GM18858 (cell line): ENCODE results near the gene CDC45.

Experiments used
- ATAC-seq: cut with Tn5 transposase; IDR thresholded peaks from one replicate; pipeline ENCODE4 v1.9.1; 2021; ENCODE audit not compliant: unreplicated experiment

CDC45 gene

GRCh38 chr22:19466848-19467752 is 12.6 kb upstream of the CDC45 start:
- no peak for ATAC-seq

- ATAC-seq: no peak
Observed at GRCh38 chr22:19467912-19468311, 11.8 kb upstream of the CDC45 start.

DNA sequence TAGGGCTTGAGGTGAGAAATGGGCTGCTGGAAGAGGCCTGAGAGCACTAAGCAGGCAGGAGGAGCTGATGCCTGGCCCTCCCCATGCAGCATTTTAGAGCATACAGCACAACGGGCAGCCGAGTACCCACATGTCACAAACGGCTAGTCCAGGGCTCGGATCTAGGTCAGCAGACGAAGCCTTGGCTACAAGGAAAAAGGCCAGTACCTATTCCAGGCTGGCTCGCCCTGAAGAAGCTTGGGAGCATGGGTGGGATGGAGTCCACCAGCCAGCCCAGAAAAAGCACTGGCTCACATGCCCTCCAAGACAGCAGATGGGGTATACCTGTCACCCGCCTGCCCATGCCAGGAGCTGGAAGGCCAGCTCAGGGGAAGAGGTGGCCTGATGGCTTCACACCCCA is 10.3 kb upstream of the CDC45 start:
- no peak for ATAC-seq

- no peak for ATAC-seq
Observed at GRCh38 chr22:19470010-19470409, 9.7 kb upstream of the CDC45 start.

DNA sequence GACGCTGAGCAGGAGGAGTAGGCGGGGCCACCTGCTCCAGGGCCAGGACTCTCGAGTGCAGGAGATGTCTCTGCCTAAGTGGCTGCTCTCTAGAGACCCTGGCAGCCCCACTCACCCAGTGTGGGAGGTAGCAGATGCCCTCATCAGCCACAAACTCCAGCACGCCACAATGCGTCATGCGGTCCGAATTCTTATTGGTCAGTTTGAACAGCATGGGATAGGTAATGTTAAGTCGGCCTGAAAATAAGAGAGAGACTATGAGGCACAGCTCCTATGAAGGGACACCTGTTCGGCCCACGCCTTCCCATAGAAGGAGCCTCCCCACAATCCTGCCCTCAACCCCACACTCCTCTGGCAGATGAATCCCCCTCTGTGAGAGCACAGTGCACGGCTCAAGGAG is 8.1 kb upstream of the CDC45 start:
- no peak for ATAC-seq

- no peak for ATAC-seq
Observed at GRCh38 chr22:19472233-19472632, 7.5 kb upstream of the CDC45 start.

DNA sequence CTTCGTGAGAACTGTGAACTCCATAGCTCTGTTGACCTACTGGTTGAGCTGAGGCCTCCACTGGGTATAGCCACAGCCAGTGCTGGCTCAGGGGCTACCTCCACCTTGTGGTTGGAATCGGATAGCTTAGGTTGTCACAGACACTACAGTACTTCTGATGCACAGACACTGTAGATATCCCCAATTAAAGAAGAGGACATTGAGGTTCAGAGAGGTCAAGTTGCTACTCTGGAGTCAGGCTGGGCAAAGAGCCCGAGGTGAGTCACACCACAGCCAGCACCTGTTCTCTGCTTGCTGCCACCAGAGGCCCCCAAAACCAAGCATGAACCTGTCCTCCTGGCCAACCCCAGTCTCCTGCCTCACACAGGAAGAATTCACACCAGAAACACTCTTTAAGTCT is 6.1 kb upstream of the CDC45 start:
- ATAC-seq: no peak

DNA sequence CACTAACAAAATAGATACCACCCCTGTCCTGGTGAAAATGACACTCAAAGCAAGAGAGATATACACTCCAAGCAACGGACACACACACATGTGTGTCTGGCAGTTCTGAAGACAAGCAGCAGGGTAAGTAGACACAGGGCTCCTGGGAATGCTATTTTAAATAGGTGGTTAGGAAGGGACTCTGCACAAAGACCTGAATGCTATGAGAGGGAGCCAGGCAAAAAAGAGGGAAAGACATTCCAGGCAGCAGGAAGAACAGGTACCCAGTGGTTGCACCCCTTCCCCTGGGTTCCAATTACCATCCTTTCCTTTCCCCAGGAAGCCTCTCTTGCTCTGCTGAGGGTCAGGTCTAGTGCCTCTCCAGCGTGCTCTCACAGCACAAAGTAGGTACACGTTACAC is 3.7 kb upstream of the CDC45 start:
- ATAC-seq: no peak

- ATAC-seq: no peak
Observed at GRCh38 chr22:19477321-19478044, 2.2 kb upstream of the CDC45 start.

DNA sequence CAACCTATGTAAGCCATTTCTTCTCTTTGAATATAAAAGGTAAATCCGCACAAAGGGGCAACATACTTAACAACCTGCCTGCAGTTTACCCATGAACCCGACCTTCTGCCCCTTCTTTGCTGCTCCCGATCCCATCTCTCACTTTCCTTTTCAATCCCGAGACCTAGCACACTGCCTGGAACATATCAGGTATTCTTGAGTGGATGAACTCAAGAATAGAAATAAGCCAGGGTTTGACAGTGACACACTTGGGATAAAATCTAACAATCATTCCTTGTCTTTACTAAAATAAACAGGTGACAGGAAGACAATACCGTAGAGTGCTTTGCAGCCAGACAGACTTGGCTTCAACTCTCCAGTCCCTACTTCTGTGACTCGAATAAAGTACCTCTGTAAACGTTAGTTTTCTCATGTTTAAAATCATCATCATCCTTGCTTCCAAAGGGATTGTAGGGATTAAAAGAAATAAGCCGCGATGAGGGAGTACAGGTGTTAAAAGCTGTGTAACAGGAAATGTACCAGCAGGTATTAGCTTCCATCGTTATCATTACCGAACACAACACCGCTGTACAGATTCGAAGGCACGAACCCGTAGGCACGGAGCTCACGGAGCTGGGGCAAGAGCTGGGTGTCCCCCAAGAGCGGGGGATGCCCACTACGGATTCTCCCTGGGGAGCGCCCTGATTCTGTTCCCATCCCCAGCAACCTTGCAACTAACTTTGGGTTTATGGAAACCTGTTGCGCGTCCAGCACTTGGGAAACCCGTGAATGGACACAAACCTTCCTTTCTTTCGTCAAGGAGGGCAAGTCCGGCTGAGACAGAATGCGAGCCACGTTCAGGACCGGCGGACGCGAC is 1.4 kb upstream of the CDC45 start:
- no peak for ATAC-seq

DNA sequence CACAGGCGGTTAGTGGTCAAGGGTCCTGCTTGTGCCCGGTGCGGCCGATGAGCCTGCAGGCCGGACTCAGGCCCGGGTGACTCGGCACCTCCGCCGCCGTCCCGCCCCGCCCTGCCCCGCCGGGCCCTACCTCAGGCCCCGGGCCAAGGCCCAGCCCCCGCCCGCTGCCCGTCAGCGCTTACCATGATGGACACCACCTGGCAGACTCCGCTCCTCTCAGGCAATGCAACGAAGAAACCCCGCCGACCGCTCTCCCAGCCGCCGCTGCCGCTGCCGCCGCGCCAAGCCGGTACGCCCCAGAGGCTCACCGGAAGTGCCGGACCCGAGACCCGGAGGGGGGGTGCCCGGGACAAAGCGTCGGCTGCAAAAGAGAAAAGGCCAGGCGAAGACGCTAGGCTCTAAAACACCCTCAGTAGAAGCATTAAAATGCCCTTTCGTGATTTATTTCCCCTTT is 792 bp upstream of the CDC45 start, which contains the start of gene UFD1:
UFD1 (minus strand) TSS at position 293 of the 454 bp plus-strand sequence; CDS start at position 185, 108 bp downstream.
- ATAC-seq: no peak

- ATAC-seq: no peak
Observed at GRCh38 chr22:19480173-19480568, 451 bp downstream of the CDC45 start.

DNA sequence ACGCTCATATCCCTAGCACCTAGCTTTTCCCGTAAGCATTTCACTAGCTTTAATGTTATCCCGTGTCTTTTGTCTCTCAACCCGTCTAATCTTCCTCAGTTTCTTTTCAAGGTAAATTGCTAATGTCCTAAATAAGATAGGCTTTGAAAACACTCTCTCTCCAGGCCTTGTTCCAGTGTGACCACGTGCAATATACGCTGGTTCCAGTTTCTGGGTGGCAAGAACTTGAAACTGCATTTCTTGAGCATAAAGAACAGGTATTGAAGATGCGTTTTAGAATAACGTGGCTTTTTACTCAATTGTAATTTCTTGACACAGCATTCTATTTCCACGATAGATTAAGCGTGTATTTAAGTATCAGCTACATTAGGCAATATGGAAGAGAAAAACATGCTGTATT is 1.1 kb downstream of the CDC45 start:
- ATAC-seq: no peak

GRCh38 chr22:19482297-19482696 is 2.6 kb downstream of the CDC45 start:
- ATAC-seq: no peak

- ATAC-seq: no peak
Observed at GRCh38 chr22:19483481-19484244, 3.9 kb downstream of the CDC45 start.

- ATAC-seq: no peak
Observed at GRCh38 chr22:19488285-19488684, 8.6 kb downstream of the CDC45 start.

GRCh38 chr22:19488884-19489843 is 9.4 kb downstream of the CDC45 start:
- no peak for ATAC-seq

GRCh38 chr22:19490628-19491230 is 11.0 kb downstream of the CDC45 start:
- no peak for ATAC-seq
